GM12878 (cell line): ENCODE measurements around the gene TMEM63B. TPM values are rescaled to one million over a fixed set of nuclear protein-coding genes. Genes with fewer than 3 reads are reported as not detected.

ENCODE experiments used
- ATAC-seq: fragments of 200-7000 bp; cut with Tn5 transposase; 3 replicates; pipeline ENCODE4 v1.9.1; 2020; ENCODE audit warnings: mild to moderate bottlenecking, moderate library complexity
- BruUV-seq: library from RNA; stranded (reverse); fragments of 400-500 nt; replicated peaks from 2 replicates; lab custom pipeline; 2021; lab: Mats Ljungman, UMichigan
- CTCF ChIA-PET: fragments of 300-600 bp; sonication (Branson Sonifier 250); formaldehyde crosslinking; extraction: SDS; loops from one replicate; lab custom pipeline; 2021; ENCODE audit warnings: inconsistent platforms; lab: Yijun Ruan, JAX
- POLR2A ChIA-PET: fragments of 350-600 bp; formaldehyde crosslinking; extraction: SDS; loops from one replicate; lab custom pipeline; 2021; ENCODE audit warnings: inconsistent platforms; lab: Charles Lee
- RAD21 ChIA-PET: fragments of 300-600 bp; sonication (Branson Sonifier 250); formaldehyde crosslinking; loops from one replicate; lab custom pipeline; 2023; ENCODE audit warnings: antibody characterized with exemption; ENCODE audit not compliant: unreplicated experiment; lab: Charles Lee
- SMC1A ChIA-PET: fragments of 300-600 bp; sonication (Branson Sonifier 250); formaldehyde crosslinking; loops from one replicate; lab custom pipeline; 2023; ENCODE audit not compliant: unreplicated experiment, uncharacterized antibody; lab: Charles Lee
- DNase-seq: peaks from one replicate; pipeline ENCODE4 v3.0.0-alpha.2; 2011; ENCODE audit warnings: low read depth, low spot score
- FAIRE-seq: peaks from 3 replicates; lab custom pipeline; 2011; peaks lifted over from hg19 to GRCh38; lab: Jason Lieb, UNC
- H2AFZ ChIP-seq: 2 replicates; pipeline ENCODE4 v1.6.0; 2011; ENCODE audit warnings: low read depth, low read length, control low read depth; ENCODE audit not compliant: control insufficient read depth
- H3K27ac ChIP-seq: 2 replicates; pipeline ENCODE4 v1.5.1; 2011; ENCODE audit warnings: control low read depth; ENCODE audit not compliant: control insufficient read depth, insufficient read depth
- H3K27me3 ChIP-seq, 2 experiments: replicated peaks in 1 of 2; 2 replicates each; pipeline versions ENCODE4 v1.6.0 to v1.6.1; 2011; ENCODE audit warnings: low read length in 1 of 2; ENCODE audit not compliant: control insufficient read depth in 2 of 2, insufficient read depth in 2 of 2
- H3K36me3 ChIP-seq, 2 experiments: 2 replicates each; pipeline ENCODE4 v1.5.1; 2011; ENCODE audit warnings: low read length in 1 of 2; ENCODE audit not compliant: control insufficient read depth in 2 of 2, insufficient read depth in 2 of 2
- H3K4me1 ChIP-seq: 2 replicates; pipeline ENCODE4 v1.6.1; 2011; ENCODE audit warnings: mild to moderate bottlenecking, low read length, moderate library complexity, mixed read lengths; ENCODE audit not compliant: control insufficient read depth, insufficient read depth
- H3K4me2 ChIP-seq: 2 replicates; pipeline ENCODE4 v1.6.0; 2011; ENCODE audit warnings: control low read depth; ENCODE audit not compliant: control insufficient read depth, insufficient read depth
- H3K4me3 ChIP-seq: fragments of 200-600 bp; sonication (generic); 2 replicates; pipeline ENCODE4 v1.5.1; 2016
- H3K79me2 ChIP-seq: 2 replicates; pipeline ENCODE4 v1.6.0; 2011; ENCODE audit warnings: low read length; ENCODE audit not compliant: control insufficient read depth, insufficient read depth
- H3K9ac ChIP-seq: 2 replicates; pipeline ENCODE4 v1.8.0; 2011; ENCODE audit warnings: low read length, control low read depth, mixed read lengths; ENCODE audit not compliant: control insufficient read depth, insufficient read depth
- H3K9me3 ChIP-seq: replicated peaks from 3 replicates; pipeline ENCODE4 v1.5.1; 2011; ENCODE audit warnings: mild to moderate bottlenecking, low read length; ENCODE audit not compliant: control insufficient read depth, insufficient read depth
- H4K20me1 ChIP-seq: 2 replicates; pipeline ENCODE4 v1.6.0; 2011; ENCODE audit not compliant: control insufficient read depth, insufficient read depth
- ATF3 ChIP-seq: IDR thresholded peaks from 2 replicates; pipeline ENCODE4 v1.6.1; 2011; ENCODE audit warnings: low read depth, mild to moderate bottlenecking, low read length, moderate library complexity, borderline replicate concordance; ENCODE audit errors: extremely low read depth
- BCLAF1 ChIP-seq: fragments of 450-650 bp; IDR thresholded peaks from 2 replicates; pipeline ENCODE4 v1.6.1; 2017; ENCODE audit warnings: antibody characterized with exemption, mild to moderate bottlenecking, moderate library complexity
- BRCA1 ChIP-seq: IDR thresholded peaks from 2 replicates; pipeline ENCODE4 v1.6.1; 2011; ENCODE audit warnings: low read depth, low read length, improper control_type of control experiment
- CREM ChIP-seq: IDR thresholded peaks from 2 replicates; pipeline ENCODE4 v1.6.1; 2014; ENCODE audit warnings: antibody characterized with exemption, low read depth
- E4F1 ChIP-seq: fragments of 450-650 bp; IDR thresholded peaks from 2 replicates; pipeline ENCODE4 v1.6.1; 2018; ENCODE audit warnings: borderline replicate concordance, mild to moderate bottlenecking; ENCODE audit not compliant: partially characterized antibody
- ESRRA ChIP-seq: IDR thresholded peaks from 2 replicates; pipeline ENCODE4 v1.6.1; 2012; ENCODE audit warnings: mild to moderate bottlenecking, low read length, improper control_type of control experiment
- EZH2 ChIP-seq: IDR thresholded peaks from 2 replicates; pipeline ENCODE4 v1.6.1; 2012; ENCODE audit warnings: low read depth, mild to moderate bottlenecking, control low read depth, inconsistent platforms, low read length, borderline replicate concordance; ENCODE audit not compliant: control insufficient read depth
- HCFC1 ChIP-seq: fragments of 150-350 bp; IDR thresholded peaks from 2 replicates; pipeline ENCODE4 v1.6.1; 2014; ENCODE audit warnings: low read length
- IKZF2 ChIP-seq, 2 experiments: fragments of 450-650 bp; IDR thresholded peaks; 2 replicates each; pipeline ENCODE4 v1.6.1; 2017; ENCODE audit warnings: mild to moderate bottlenecking in 2 of 2, moderate library complexity in 2 of 2
- JUNB ChIP-seq: IDR thresholded peaks from 2 replicates; pipeline ENCODE4 v1.6.1; 2016; ENCODE audit warnings: antibody characterized with exemption, mild to moderate bottlenecking
- MLLT1 ChIP-seq: fragments of 450-650 bp; IDR thresholded peaks from 2 replicates; pipeline ENCODE4 v1.6.1; 2016; ENCODE audit warnings: mild to moderate bottlenecking
- NFXL1 ChIP-seq: fragments of 450-650 bp; IDR thresholded peaks from 2 replicates; pipeline ENCODE4 v1.6.1; 2017; ENCODE audit warnings: antibody characterized with exemption, mild to moderate bottlenecking, borderline replicate concordance
- NRF1 ChIP-seq: conservative IDR thresholded peaks from 2 replicates; pipeline ENCODE4 v1.6.1; 2011; ENCODE audit warnings: mild to moderate bottlenecking, low read depth, low read length, improper control_type of control experiment
- PBX3 ChIP-seq: IDR thresholded peaks from 2 replicates; pipeline ENCODE4 v1.6.1; 2011; ENCODE audit warnings: mild to moderate bottlenecking, low read depth, low read length, moderate library complexity; ENCODE audit not compliant: insufficient replicate concordance
- PML ChIP-seq: IDR thresholded peaks from 2 replicates; pipeline ENCODE4 v1.6.1; 2012; ENCODE audit warnings: low read length, inconsistent platforms
- POU2F2 ChIP-seq: IDR thresholded peaks from 3 replicates; pipeline ENCODE4 v1.6.1; 2011; ENCODE audit warnings: low read depth, mild to moderate bottlenecking, low read length, borderline replicate concordance
- YBX1 ChIP-seq: fragments of 450-650 bp; IDR thresholded peaks from 2 replicates; pipeline ENCODE4 v1.6.1; 2016; ENCODE audit warnings: antibody characterized with exemption
- WGBS: methylation state at CpG from one replicate; pipeline ENCODE4 v1.1.6; 2016; ENCODE audit warnings: low lambda C conversion rate; ENCODE audit not compliant: insufficient replicate concordance, insufficient coverage; ENCODE audit errors: missing lambda C conversion rate; 5-methylcytosine and 5-hydroxymethylcytosine counted together
- in situ Hi-C: fragments of 300-500 bp; cut with MboI; formaldehyde crosslinking; loops from 9 replicates; pipeline ENCODE4 v1.14.3; 2018; ENCODE audit warnings: mixed read lengths
- intact Hi-C: fragments of 100-400 bp; cut with micrococcal nuclease; formaldehyde crosslinking; loops from one replicate; pipeline ENCODE4 v1.14.2; 2022; ENCODE audit not compliant: unreplicated experiment
- polyA plus RNA-seq, 11 experiments: library from polyadenylated mRNA; depleted of rRNA in 4 of 11; unstranded in 6 of 11; stranded (reverse) in 5 of 11; fragments of >200 nt; fragmentation: Nextera tagmentation in 4 of 11; fragmentation: Illumina TruSeq in 1 of 11; extraction: Ambion mirVana in 4 of 11; extraction: Trizol in 1 of 11; gene quantifications; 1 replicate in 1 of 11; 2 replicates in 10 of 11; pipeline versions ENCODE4 v1.2.1 to v1.2.3, GENCODE V29; 2011 to 2016; ENCODE audit warnings: inconsistent platforms in 2 of 11, missing spikeins in 2 of 11, low read depth in 1 of 11
- total RNA-seq, 4 experiments: library from RNA; depleted of rRNA in 3 of 4; stranded (reverse); fragments of >200 nt in 3 of 4; fragmentation: Illumina TruSeq in 1 of 4; extraction: Trizol in 1 of 4; gene quantifications; 2 replicates each; pipeline versions ENCODE4 v1.2.1 to v1.2.3, GENCODE V29; 2013 to 2021

TMEM63B gene
- total and polyA plus RNA-seq, 10 of the 15 experiments (the other 5 are each of a cell fraction or from before 2014, with no cell fraction given): 0.09 to 15.0 (median 7.1) TPM; not detected in 1

- POLR2A ChIA-PET: interaction anchor here (1.6 kb wide), 1 partner anchor 10 kb away, joined by 4 read pairs; no protein-coding TSS in a partner anchor
- H3K36me3 ChIP-seq: no peaks in the 10 kb centered on the region
- BruUV-seq: no TSS peak
- no peak overlapping the region for H2AFZ ChIP-seq
- no peaks in the 10 kb centered on the region for H3K9me3 ChIP-seq
- RAD21 ChIA-PET: no interaction called here
- intact Hi-C loops (no loop called here), in situ Hi-C loops (no loop called here)
- CTCF ChIA-PET: interaction anchor here (1.7 kb wide), 1 partner anchor 14 kb away, joined by 6 read pairs; no protein-coding TSS in a partner anchor
- no peak overlapping the region for H3K9ac ChIP-seq
- no peak for ATAC-seq
- SMC1A ChIA-PET: interaction anchor here (2.0 kb wide), 1 partner anchor 10 kb away, joined by 11 read pairs; no protein-coding TSS in a partner anchor
- WGBS: 60% methylated on average over 4 of the region's 4 CpGs
- no peak overlapping the region for H3K4me3 ChIP-seq
- H3K27ac ChIP-seq: no peak overlapping the region
- no peaks in the 10 kb centered on the region for H3K4me1 ChIP-seq
- no peaks in the 10 kb centered on the region for H4K20me1 ChIP-seq
- DNase-seq: no peak
- no peaks in the 10 kb centered on the region for H3K79me2 ChIP-seq
- FAIRE-seq: no peak
- no peaks in the 10 kb centered on the region for H3K27me3 ChIP-seq
- H3K4me2 ChIP-seq: no peak overlapping the region
- TF ChIP-seq NFXL1 (no peak), ATF3 (no peak), PML (no peak), BRCA1 (no peak), CREM (no peak), JUNB (no peak), MLLT1 (no peak), BCLAF1 (no peak), HCFC1 (no peak), PBX3 (no peak), E4F1 (no peak), IKZF2 (IDR thresholded peaks at IDR 0.05) (no peak), EZH2 (no peak), ESRRA (no peak), YBX1 (no peak), NRF1 (no peak), POU2F2 (no peak)
These were observed 72.5 kb downstream of the TMEM63B start for GRCh38 chr6:44199883-44200282.
